CD4-positive, alpha-beta T cell (primary cell): ENCODE results near the gene TUBA4B. TPM values are rescaled to one million over a fixed set of nuclear protein-coding genes. Genes with fewer than 3 reads are reported as not detected.

Source experiments
- ATAC-seq: fragments of 200-7000 bp; cut with Tn5 transposase; one replicate; pipeline ENCODE4 v1.10.0; 2022; ENCODE audit warnings: mild to moderate bottlenecking; ENCODE audit not compliant: poor library complexity
- CTCF ChIA-PET: fragments of 350-600 bp; sonication (Branson Sonifier 250); formaldehyde crosslinking; loops from one replicate; lab custom pipeline; 2021; ENCODE audit warnings: antibody characterized with exemption, inconsistent platforms; lab: Charles Lee
- POLR2A ChIA-PET: fragments of 350-600 bp; sonication (Branson Sonifier 250); formaldehyde crosslinking; loops from one replicate; lab custom pipeline; 2021; ENCODE audit warnings: antibody characterized with exemption, inconsistent platforms; lab: Charles Lee
- DNase-seq, 14 experiments: peaks; one replicate each; pipeline ENCODE4 v3.0.0-alpha.2; 2013 to 2020; ENCODE audit warnings: mixed read lengths in 2 of 14
- H3K27ac ChIP-seq, 2 donors: one replicate each; pipeline versions ENCODE4 v1.5.1 to v1.7.0; 2013; ENCODE audit warnings: low read length in 2 of 2, low read depth in 1 of 2, mild to moderate bottlenecking in 1 of 2
- H3K27me3 ChIP-seq, 2 experiments: 1 replicate in 1 of 2; 2 replicates in 1 of 2; pipeline versions ENCODE4 v1.6.1 to v1.7.0; 2013; ENCODE audit warnings: low read length in 2 of 2, control low read depth in 1 of 2, mild to moderate bottlenecking in 1 of 2, moderate library complexity in 1 of 2; ENCODE audit not compliant: insufficient read depth in 2 of 2, control insufficient read depth in 1 of 2
- H3K36me3 ChIP-seq: one replicate; pipeline ENCODE4 v1.6.1; 2013; ENCODE audit warnings: low read length, control low read depth; ENCODE audit not compliant: insufficient read depth
- H3K4me1 ChIP-seq: one replicate; pipeline ENCODE4 v1.6.1; 2013; ENCODE audit warnings: low read length, control low read depth; ENCODE audit not compliant: insufficient read depth
- H3K4me3 ChIP-seq: one replicate; pipeline ENCODE4 v1.5.1; 2013; ENCODE audit warnings: mild to moderate bottlenecking, low read length, moderate library complexity
- H3K9me3 ChIP-seq, 2 experiments: 1 replicate in 1 of 2; 2 replicates in 1 of 2; pipeline versions ENCODE4 v1.6.1 to v1.7.0; 2013; ENCODE audit warnings: low read length in 2 of 2, mild to moderate bottlenecking in 2 of 2, control low read depth in 1 of 2, moderate library complexity in 1 of 2; ENCODE audit not compliant: control insufficient read depth in 1 of 2, insufficient read depth in 1 of 2
- H3K27ac Mint-ChIP-seq: one replicate; pipeline ENCODE4 v1.8.0; 2020; ENCODE audit warnings: mixed read lengths
- H3K27me3 Mint-ChIP-seq: one replicate; pipeline ENCODE4 v1.8.0; 2021; ENCODE audit warnings: mixed read lengths
- H3K36me3 Mint-ChIP-seq: one replicate; pipeline ENCODE4 v1.8.0; 2021; ENCODE audit warnings: low read depth, mixed read lengths
- H3K4me1 Mint-ChIP-seq: one replicate; pipeline ENCODE4 v1.8.0; 2021; ENCODE audit warnings: low read depth, mixed read lengths
- H3K4me3 Mint-ChIP-seq: one replicate; pipeline ENCODE4 v1.8.0; 2020; ENCODE audit warnings: mild to moderate bottlenecking, mixed read lengths
- H3K9me3 Mint-ChIP-seq: one replicate; pipeline ENCODE4 v1.8.0; 2020; ENCODE audit warnings: mixed read lengths
- CTCF ChIP-seq: fragments of 200-600 bp; IDR thresholded peaks from one replicate; pipeline ENCODE4 v1.8.0; 2022; ENCODE audit warnings: antibody characterized with exemption, mild to moderate bottlenecking
- intact Hi-C, 2 experiments: fragments of 100-400 bp; cut with DNase I in 1 of 2; cut with micrococcal nuclease in 1 of 2; formaldehyde crosslinking; loops; one replicate each; pipeline versions ENCODE4 v1.15.1 to v1.9.0; 2023 to 2025; cut with DNase I, micrococcal nuclease
- total RNA-seq, 174 experiments: library from RNA in 2 of 174; stranded (reverse) in 2 of 174; gene quantifications; one replicate each; pipeline ENCODE4 v1.2.3 and lab custom pipeline; 2021 to 2026

Gene TUBA4B
- total RNA-seq, 2 experiments from 2014 or later, result not detected

GRCh38 chr2:219207134-219207883 lies 45.7 kb upstream of the TUBA4B start:
- peaks cover 53% of the 10 kb centered on the region for H3K4me1 ChIP-seq
- H3K36me3 ChIP-seq, result peaks cover 21% of the 10 kb centered on the region
- Mint-ChIP-seq H3K9me3 (no peaks in the 10 kb centered on the region), H3K36me3 (peaks cover 26% of the 10 kb centered on the region), H3K4me1 (peaks cover 47% of the 10 kb centered on the region), H3K27ac (peak overlapping the region; percentile 93), H3K4me3 (peak overlapping the region; percentile 90), H3K27me3 (no peaks in the 10 kb centered on the region)
- ChIA-PET CTCF (interaction anchor here (1.2 to 4.2 kb wide), 6 partner anchors 14 to 227 kb away, joined by 3 to 32 read pairs (median 8); partner anchors contain the start of genes CNPPD1 and NHEJ1), POLR2A (interaction anchor here (0.6 to 4.8 kb wide), 17 partner anchors 11 to 88 kb away, joined by 3 to 139 read pairs (median 13); partner anchors contain the start of genes ABCB6, ANKZF1, ATG9A and CNPPD1)
- H3K9me3 ChIP-seq, result no peaks in the 10 kb centered on the region
- peak overlapping the region; percentile 69 for H3K4me3 ChIP-seq
- ATAC-seq (no peak), DNase-seq (peak in 1 of 14 experiments; percentile 17)
- no peaks in the 10 kb centered on the region for H3K27me3 ChIP-seq
- TF ChIP-seq CTCF, result no peak
- H3K27ac ChIP-seq, result peak overlapping the region; percentile 87 to 89
- intact Hi-C loops, result loop anchor here in 1 of 2 experiments (10.0 kb wide), 2 partner anchors 177 to 337 kb away; partner anchors contain the start of genes CHPF, DNPEP and TMEM198

- ATAC-seq, result no peak
- POLR2A ChIA-PET, result interaction anchor here (0.7 to 4.8 kb wide), 5 partner anchors 10 to 49 kb away, joined by 3 to 139 read pairs (median 6); partner anchors contain the start of genes ABCB6, CNPPD1, GLB1L and RETREG2
- no peaks in the 10 kb centered on the region for H3K27me3 ChIP-seq
- H3K4me3 ChIP-seq, result no peak overlapping the region
- H3K27me3 Mint-ChIP-seq, result no peaks in the 10 kb centered on the region
- H3K36me3 Mint-ChIP-seq, result peaks cover 26% of the 10 kb centered on the region
- peak in 1 of 14 experiments; percentile 8 for DNase-seq
- peaks cover 47% of the 10 kb centered on the region for H3K4me1 Mint-ChIP-seq
- H3K27ac ChIP-seq, result no peak overlapping the region
- peak overlapping the region; percentile 90 for H3K4me3 Mint-ChIP-seq
- H3K9me3 ChIP-seq, result no peaks in the 10 kb centered on the region
- peaks cover 53% of the 10 kb centered on the region for H3K4me1 ChIP-seq
- peak overlapping the region; percentile 93 for H3K27ac Mint-ChIP-seq
- peaks cover 21% of the 10 kb centered on the region for H3K36me3 ChIP-seq
- CTCF ChIA-PET, result interaction anchor here (1.3 to 4.2 kb wide), 3 partner anchors 48 to 87 kb away, joined by 6 to 32 read pairs (median 17); partner anchors contain the start of gene NHEJ1
- intact Hi-C loops, result loop anchor here in 1 of 2 experiments (10.0 kb wide), 2 partner anchors 177 to 337 kb away; partner anchors contain the start of genes CHPF, DNPEP and TMEM198
- no peak for TF ChIP-seq CTCF
- no peaks in the 10 kb centered on the region for H3K9me3 Mint-ChIP-seq
These were observed 44.9 kb upstream of the TUBA4B start for GRCh38 chr2:219207884-219208740.
